GM18873 (cell line): Measurements from ENCODE around the gene E2F6.

Source experiments
- ATAC-seq: cut with Tn5 transposase; IDR thresholded peaks from one replicate; pipeline ENCODE4 v1.9.1; 2021; ENCODE audit warnings: mild to moderate bottlenecking, moderate library complexity, moderate number of reproducible peaks; ENCODE audit not compliant: unreplicated experiment, low FRiP score

Gene E2F6

DNA sequence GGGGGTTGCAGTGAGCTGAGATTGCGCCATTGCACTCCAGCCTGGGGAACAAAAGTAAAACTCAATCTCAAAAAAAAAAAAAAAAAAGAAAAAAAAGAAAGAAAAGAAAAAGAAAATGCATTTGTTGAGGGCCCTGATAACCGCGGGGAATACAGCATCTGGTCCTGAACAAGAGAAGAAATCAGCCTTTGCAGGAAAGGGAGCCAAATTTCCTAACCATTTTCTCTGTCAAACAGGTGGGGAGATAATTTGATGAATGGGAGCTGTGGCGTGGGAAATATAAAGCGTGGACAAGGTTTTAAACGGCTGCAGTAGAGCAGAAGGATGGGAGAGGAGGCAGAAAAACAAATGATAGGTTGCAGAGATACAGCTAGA is 864 bp downstream of the E2F6 start:
- ATAC-seq: no peak

DNA sequence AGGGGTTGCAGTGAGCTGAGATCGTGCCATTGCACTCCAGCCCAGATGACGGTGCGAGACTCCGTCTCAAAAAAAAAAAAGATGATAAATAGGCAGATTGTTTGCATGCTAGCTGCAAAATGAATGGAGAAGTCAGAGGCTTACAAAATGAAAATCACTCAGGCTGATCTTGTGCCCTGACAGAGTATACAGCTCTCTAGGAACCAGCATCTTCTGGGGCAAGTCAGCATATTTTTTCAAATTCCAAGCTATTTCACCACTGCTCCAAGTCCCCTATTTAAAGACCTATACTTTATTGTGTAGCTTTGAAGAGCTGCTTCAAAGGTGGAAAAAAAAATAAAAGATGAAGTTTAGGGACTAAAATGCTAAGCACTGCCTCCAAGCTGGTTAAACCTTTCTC is 6.1 kb downstream of the E2F6 start:
- ATAC-seq: no peak

DNA sequence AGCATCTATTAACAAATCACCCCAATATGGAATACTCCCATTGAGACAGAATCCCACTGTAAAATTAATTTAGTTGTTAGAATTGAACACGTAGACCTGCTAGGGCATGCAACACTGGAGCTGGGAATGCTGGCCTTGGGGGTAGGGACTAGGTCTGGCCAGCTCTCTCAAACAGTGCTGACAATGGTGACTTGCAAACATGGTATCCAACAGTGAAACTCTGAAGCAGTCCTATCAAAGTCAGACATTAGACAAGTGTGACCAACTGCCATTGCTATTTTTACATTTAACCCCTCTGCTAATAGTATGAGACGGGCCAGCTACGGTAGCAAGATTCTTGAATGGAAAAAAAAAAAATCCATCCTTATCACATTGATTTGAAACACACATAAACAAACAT is 7.2 kb downstream of the E2F6 start:
- ATAC-seq: no peak

DNA sequence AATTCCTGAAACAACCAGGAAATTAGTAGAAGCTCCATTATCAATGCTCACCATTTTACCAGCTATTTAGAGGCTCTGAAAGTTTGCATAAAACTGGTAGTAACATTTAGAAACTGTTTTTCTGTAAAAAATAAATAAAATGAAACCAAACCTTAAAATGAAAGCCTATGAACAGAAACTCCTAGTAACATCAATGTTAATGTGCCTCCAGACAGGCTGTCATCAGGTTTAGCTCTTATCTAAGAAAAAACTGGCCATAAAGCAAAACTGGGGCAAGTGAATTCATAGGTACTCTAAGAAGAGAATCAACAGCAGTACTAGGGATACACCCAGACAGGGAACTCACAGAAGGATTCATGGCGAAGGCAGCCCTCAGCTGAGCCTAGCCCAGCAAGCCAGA is 8.0 kb downstream of the E2F6 start:
- no peak for ATAC-seq

DNA sequence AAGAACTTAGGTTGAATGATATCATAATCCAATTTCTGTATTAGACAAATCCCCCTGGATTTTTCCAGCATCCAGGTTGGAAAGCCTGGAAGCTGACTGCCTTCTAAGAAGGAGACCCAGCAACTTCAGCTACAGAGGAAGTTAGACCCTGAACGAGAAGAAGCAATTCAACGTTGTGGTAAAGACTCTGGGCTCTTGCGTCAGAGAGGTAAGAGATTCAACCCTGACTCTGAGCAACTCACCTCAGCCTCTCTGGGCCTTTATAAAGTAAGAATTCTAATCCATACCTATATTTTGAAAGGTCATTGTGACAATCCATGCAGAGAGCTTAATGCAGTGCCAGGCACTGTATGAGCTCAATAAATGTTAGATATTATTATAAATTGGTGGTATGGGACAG is 9.7 kb downstream of the E2F6 start:
- no peak for ATAC-seq

DNA sequence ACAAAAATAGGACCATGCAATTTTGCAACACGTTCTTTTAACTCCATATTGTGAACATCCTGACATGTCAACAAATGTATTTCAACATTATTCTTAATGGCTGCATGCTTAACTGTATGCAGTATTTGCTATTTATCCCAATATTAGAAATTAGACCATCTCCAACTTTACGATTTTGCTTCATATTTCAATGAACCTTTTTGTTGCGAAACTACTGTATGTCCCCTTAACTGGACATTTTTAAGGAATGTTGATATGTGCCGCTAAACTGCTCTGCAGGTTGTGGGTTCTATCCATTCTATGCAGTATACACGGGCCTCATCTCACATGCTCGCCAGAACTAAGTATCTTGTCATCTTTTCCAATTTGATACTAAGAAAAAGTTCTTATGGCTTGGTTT is 11.1 kb downstream of the E2F6 start:
- ATAC-seq: no peak

DNA sequence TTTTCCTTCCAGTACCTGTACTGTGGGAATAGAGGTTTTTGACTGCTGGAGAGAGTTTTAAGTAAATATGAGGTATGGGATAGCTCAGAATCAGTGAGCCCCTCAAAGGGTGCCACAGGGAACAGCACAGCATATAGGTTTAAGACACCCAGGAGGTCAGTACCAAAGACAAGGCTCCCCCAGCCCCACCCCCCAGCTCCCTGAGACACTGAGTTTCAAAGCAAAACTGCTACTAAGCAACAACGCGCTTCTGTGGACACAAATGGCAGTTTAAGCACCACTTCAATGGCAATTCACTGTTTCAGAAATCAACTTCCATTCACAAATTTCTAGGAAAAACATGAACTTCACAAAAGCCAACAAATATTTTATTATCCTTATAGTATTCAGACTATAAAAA is 15.2 kb downstream of the E2F6 start:
- ATAC-seq: no peak

DNA sequence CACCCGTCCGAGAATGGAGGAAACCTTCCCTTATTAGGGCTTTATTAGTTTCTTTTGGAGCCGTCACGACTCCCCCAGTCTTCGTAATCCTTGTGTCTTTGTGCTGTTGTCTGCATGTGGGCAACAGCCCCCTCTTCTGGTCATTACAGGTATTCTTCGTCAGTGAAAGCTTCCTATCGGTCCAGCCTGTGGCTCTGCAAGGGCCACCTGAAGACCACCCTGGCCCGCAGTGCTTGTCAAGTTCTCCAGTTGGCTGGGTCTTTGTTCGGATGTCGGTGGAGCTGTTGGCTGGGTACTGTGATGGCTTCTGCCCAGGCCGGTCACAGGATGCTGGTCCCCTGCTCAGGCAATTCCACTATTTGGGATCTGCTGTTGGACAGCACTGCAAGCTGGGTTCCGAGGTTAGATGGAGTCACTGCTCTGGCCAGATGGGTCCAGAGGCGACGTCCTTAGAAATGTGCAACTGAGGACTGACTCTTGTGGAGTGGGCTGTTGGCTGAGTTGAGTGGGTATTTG is 19.2 kb downstream of the E2F6 start:
- no peak for ATAC-seq

DNA sequence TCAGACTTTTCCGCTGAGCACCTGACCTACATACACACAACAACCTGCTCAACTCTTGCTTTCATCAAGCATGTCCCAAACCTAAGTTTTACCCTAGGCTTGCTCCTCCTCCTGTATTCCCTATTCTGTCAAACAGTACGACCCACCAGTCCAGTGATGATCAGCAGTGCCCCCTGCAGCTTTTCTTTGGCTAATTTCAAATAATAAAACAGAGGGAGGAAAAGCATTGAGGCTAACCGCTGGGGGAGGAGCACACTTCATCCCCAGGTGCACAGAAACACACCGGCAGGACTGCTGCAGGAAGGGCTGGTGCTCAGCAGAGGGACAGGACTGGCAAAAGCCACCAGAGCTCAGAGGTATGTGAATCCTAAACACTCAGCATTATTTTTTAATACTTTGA is 21.2 kb downstream of the E2F6 start:
- ATAC-seq: no peak

DNA sequence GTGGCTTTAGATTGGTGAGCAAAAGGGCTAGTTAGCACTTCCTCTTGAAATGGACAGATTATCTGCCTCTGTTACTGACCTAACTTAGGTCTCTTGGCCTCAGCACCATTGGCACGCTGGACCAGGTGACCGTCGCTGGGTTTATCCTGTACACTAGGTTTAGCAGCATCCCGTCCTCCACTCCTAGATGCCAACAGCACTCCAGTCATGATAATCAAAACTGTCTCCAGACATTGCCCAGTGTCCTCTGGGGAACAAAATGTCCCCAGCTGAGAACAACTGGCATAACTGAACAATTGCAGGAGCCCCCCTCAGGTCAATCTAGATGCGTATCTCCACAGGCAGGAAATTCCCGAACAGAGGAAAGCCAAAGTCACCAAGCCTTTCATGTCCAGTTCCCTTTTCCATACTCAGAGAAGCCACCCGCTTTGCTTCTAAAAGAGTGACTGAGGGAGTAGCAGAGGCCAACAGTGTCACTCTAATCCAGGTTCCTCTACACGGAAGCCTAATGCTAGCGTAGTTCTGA is 27.3 kb downstream of the E2F6 start:
- no peak for ATAC-seq

DNA sequence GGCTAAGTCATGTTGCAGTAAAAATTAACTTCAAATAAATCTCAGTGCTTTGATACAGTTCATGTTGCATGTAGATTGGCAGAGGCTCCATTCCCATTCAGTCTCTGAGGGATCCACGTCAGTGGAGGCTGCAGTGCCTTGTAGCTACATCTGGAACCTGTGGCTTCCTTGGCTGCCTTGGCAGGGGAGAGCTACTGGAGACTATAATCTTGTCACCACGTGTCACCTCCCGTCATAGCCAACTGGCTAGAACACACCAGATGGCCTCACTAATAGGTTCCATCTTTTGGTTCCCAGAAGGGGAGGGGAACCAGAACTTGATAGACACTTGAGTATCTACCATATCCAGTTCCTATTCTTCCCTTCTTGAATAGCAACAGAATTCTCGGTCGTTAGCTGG is 28.4 kb downstream of the E2F6 start:
- ATAC-seq: no peak

DNA sequence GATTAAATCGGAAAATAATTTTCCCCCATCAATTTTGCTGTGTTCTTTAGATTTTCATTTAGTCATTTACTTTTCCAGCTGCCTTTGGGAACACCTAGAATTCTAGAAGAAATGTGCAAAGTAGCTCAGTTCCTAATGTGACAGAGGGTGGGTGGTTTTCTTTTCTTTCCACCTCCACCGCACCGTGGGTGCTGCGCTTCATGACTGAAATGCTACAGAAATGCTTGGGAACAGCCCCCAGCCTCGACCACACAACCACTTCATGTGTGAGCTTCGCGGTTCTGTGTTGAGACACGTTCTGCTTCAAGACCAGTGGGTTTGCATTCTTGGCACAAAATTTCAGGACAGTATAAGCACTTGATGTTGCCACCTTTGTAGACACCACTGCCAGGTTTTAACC is 30.9 kb downstream of the E2F6 start:
- no peak for ATAC-seq

DNA sequence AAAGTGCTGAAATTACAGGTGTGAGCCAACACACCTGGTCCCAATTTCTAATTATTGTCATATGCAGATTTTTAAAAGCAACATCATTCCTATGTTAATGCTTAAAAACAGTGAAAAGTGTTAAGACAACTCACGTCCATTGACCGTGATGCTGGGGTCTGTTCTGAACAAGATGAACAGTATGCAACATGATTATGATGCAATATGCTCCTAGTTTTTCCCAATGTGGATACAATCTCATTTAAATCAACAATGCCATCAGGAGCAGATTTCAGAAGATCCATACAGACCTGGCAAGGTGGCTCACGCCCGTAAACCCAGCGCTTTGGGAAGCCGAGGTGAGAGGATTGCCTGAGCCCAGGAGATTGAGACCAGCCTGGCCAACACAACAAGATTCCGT is 31.5 kb downstream of the E2F6 start:
- ATAC-seq: no peak

DNA sequence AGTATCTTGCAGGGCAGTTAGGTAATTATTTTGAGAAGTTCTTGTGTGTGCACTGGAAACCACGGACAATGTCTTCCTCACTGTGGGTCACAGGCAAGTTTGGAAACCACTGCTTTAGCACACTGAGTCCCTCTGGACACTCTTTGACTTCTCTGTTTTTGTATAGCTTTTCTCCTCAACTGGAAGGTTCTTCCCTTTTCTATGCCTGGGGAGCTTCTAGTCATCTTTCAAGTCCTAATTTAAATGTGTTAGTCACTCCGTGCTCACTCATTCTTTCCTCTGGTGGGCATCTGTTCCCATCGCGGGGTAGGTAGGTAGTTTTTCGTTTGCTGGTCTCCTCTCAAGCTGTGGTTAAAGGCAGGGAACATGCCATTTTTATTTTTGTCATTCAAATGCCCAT is 32.1 kb downstream of the E2F6 start:
- ATAC-seq: no peak

DNA sequence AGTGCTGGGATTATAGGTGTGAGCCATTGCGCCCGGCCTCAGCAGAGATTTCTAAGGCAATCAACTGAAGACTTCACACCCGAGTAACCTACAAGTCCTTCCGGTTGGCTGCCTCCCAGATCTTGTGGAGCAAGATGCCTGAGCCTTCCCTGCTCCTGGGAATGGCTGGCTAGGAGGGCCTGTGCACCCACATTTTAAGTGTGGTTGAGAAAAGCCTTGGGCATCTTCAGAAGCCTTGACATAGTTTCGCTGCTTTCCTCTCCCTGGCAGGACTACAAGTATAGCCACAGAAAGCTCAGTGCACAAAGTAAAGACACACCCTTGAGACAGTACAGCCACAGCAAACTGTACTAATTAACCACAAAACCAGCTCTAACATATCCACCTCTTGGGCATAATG is 35.2 kb downstream of the E2F6 start:
- no peak for ATAC-seq

DNA sequence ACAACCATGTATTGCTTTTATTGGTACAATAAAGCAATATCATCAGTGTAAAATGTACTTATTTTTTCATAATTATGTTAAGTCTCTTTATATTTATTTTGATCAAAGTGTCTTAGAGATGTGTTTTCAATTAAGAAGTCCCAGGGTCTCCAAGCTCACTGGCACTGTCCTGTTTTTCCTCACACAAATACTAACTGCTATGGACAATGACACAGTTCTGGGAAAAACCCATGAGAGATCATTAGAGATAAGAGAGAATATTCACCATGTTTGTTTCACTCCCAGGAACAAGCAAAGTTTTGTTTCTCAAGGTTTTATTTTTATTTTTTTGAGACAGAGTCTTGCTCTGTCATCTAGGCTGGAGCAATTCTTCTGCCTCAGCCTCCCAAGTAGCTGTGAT is 38.7 kb downstream of the E2F6 start:
- no peak for ATAC-seq

DNA sequence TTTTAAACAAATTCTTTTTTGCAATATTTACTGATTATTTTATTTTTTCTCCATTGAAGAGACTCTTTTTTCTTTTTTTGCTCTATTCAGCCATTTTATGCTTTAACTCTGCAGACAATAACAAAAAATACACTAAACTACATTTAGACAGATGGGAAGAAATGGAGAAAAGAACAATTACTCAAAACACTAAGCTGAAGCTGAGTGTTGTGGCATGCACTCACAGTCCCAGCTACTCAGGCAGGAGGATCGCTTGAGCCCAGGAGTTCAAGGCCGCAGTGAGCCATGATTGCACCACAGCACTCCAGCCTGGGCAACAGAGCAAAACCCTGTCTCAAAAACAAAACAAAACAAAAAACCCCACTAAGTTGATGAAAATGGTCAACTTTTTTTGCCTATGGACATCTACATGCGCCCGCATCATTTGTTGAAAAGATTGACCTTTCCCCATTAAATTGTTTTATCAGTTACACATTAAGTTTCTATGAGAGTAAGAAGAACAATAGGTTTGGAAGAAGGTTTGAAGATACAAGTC is 43.0 kb downstream of the E2F6 start:
- no peak for ATAC-seq

DNA sequence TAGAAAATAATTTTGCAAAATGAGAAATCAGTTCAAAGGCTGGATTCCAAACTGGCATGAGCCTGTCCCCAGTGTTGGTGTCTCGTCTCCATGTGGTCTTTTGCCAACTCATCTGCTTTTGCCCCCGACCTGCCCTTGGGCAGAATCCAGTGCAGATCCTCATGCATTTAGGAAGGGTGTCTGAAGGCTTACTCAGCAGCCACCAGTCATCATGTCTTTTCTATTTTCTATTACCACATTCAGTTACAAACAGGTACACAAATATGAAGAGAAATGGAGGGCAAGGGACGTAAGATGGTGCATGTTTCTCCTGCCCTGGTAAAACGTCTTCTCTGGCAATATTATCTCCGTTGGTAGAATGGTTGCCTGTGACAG is 43.5 kb downstream of the E2F6 start:
- no peak for ATAC-seq

DNA sequence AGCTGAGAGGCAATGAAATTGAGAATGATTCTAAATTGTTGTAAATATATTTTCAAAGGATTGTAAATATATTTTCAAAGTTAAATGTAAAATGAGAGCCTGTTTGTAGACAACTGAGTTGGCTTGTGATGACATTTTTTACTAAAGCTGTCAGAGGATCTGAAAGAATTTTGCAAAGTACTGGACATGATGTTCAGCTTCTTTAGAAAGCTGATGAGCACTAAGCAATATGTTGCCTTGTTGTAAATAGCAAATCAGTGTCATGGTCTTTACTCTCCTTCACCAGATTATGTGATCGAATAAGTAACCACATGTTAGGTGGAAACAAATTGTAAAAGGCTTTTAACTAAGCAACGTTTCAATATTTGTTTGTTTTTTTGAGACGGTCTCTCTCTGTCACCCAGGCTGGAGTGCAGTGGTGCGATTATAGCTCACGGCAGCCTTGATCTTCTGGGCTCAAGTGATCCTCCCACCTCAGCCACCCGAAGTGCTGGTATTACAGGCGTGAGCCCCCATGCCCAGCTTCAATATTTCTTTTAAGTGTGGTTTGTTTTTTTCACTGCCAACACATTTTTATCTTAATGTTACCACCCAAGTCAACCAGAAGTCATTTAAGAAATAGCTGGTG is 44.0 kb downstream of the E2F6 start:
- no peak for ATAC-seq

DNA sequence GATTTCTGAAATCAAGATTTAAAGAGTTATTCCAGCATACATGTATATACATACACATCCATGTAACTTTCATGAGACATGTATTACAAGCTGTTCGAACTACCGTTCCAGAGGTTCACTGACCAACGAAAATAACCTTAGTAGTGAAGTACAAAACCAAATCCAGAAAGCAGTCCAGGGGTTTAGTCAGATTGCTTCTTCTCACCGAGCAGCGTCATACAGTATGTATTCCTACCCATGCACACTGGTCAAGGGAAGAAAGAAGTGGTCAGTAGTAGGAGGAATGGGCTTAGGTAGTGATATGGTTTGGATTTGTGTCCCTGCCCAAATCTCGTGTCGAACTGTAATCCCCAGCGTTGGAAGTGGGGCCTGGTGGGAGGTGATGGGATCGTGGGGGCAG is 45.3 kb downstream of the E2F6 start:
- no peak for ATAC-seq

DNA sequence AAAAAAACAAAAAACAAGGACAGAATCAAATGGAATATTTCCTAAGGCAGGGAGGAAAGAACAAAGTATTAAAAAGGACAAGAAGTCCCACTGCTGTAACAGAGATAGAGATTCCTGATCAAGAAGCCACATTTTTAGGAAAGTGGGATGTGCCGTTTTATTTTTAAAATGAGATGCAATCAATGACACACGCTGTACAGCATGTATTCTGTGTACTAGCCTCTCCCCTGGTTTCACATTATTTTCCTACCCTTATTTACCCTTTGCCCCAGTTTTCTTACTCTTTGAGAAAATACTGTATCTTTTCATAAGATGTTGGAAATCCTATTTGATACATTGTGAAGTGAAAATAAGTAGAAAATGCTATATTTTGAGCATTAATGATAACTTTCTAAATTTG is 45.8 kb downstream of the E2F6 start:
- ATAC-seq: no peak

DNA sequence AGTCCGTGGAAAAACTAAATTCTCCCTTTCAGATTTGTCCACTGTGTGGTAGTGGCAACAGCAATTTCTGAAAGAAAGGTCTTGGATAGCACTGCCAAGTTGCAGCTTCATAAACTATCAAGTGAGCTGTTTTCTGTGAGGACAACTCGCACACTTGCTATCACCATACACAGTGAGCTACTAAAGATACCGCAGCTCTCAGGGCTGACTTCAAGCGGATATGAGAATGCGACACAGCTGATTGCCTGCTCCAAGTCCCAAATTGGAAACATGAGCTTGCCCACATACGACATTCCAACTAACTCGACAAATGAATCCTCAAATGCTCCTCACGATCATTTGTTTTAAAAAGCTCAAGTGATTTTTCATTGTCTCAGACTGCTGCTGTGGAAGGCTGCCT is 46.2 kb downstream of the E2F6 start:
- no peak for ATAC-seq
